Hepatic stellate cell (primary cell): ENCODE measurements around the gene WASHC4.

Experiments
- DNase-seq: peaks from one replicate; pipeline ENCODE4 v3.0.0; 2011; ENCODE audit warnings: low spot score

Gene WASHC4

DNA sequence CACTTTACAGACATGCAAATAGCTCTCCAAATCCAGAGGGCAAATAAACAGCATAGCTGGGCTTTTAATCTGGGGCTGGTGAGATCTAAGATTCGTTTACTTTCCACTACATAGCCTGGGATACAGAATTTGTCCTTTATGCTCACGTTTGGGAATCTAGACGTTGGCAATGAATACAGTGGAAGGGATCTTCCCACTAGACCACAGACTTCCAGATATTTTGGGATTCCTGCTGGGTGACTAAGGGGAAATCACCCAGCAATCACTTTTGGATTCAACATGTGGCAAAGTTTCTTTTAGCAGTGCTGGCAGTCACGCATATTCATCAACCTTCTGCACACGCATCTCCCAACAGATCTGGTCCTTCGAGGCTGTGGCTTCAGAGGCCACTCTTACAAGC is 104.9 kb downstream of the WASHC4 start:
- DNase-seq, result peak; percentile 65

DNA sequence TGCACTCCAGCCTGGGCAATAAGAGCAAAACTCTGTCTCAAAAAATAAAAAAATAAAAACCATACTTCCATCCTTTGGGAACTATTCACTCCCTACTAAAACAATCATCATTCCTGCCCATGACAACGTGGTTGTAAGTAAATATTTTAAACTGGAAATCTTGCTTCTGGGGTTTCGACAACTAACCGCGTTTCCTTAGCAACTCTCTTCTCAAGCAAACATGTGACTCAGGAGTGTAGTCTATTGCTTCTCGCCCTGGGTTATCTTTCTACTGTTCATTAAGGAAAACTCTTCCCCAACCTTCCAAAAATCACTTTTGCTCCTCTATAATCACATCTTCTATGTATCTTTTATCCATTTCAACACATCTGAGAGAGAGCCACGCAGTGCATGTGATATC is 106.6 kb downstream of the WASHC4 start:
- no peak for DNase-seq

DNA sequence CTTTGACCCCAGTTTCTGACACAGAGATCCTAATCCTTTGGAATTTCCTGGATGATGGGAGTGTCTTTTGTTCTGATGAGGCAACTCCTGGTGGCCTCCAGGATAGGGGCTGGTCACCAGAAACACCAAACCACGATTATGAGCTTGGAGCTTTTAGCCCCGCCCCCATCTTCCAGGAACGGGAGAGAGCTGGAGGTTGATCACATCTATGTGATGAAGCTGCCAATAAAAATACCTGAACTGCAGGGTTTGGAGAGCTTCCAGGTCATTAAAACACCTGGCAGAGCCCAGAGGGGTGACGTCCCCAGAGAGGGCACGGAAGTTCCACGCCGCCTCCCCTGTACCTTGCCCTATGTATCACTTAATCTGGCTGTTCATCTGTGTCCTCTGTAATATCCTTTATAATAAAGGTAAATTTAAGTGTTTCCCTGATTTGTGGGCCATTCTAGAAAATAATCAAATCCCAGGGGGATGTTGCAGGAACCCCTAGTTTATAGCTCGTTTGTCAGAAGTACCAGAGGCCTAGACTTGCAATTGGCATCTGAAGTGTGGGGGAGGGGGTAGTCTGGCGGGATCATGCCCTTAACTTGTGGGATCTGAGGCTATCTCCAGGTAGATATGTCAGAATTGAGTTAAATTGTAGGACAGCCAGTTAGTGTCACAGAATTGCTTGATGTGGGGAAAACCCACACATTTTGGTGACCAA is 107.3 kb downstream of the WASHC4 start:
- DNase-seq, result no peak

DNA sequence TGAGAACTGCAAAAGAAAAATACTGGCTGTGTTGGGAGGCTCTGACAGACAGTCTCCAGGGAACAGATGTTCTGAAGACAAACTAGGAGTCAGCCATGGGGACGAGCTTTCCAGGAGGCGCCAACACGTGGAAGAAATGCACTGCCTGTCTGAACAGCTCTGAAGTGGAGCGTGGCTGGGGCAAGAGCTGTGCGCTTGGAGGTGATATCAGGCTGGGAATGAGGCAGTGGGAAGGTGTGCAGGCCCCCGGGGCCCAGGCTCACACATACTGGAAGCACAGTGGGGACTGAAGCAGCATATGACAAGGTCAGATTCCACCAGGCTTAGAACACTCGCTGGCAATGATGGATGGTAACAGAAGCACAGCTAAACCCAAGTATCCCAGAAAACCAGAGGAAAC is 110.9 kb downstream of the WASHC4 start:
- DNase-seq, result no peak
